HepG2 (cell line): ENCODE data around the gene FCHO1. TPM values are rescaled to one million over a fixed set of nuclear protein-coding genes. Genes with fewer than 3 reads are reported as not detected.
A peak's percentile ranks its signal among the peaks of the same experiment; 100 is the strongest.

ENCODE experiments used
- CAMTA2 ChIP-seq: sonication (generic); formaldehyde crosslinking; IDR thresholded peaks from 2 replicates; pipeline ENCODE4 v1.4.0; 2020; ENCODE audit warnings: mild to moderate bottlenecking, missing genetic modification reagents, borderline replicate concordance
- CREM ChIP-seq, 2 experiments: sonication (generic) in 1 of 2; formaldehyde crosslinking in 1 of 2; IDR thresholded peaks; 2 replicates each; pipeline versions ENCODE4 v1.4.0 to v1.6.1; 2016 to 2020; ENCODE audit warnings: antibody characterized with exemption in 1 of 2, mild to moderate bottlenecking in 1 of 2, missing genetic modification reagents in 1 of 2
- DNMT1 ChIP-seq: sonication (generic); formaldehyde crosslinking; IDR thresholded peaks from 2 replicates; pipeline ENCODE4 v1.5.1; 2020; ENCODE audit warnings: mild to moderate bottlenecking, missing genetic modification reagents
- GFI1 ChIP-seq: sonication (generic); formaldehyde crosslinking; IDR thresholded peaks from 2 replicates; pipeline ENCODE4 v1.5.0; 2020; ENCODE audit warnings: missing genetic modification reagents, mild to moderate bottlenecking, borderline replicate concordance
- HDAC6 ChIP-seq: fragments of 200-600 bp; sonication (generic); IDR thresholded peaks from 2 replicates; pipeline ENCODE4 v1.7.0; 2017; ENCODE audit warnings: mild to moderate bottlenecking, antibody characterized with exemption, low read length, low read depth
- HOXA7 ChIP-seq: sonication (generic); formaldehyde crosslinking; IDR thresholded peaks from 2 replicates; pipeline ENCODE4 v1.8.1; 2022; ENCODE audit warnings: mild to moderate bottlenecking, missing genetic modification reagents, moderate library complexity
- NONO ChIP-seq, 2 experiments: fragments of 450-650 bp in 1 of 2; sonication (generic) in 1 of 2; formaldehyde crosslinking in 1 of 2; IDR thresholded peaks in 1 of 2; conservative IDR thresholded peaks in 1 of 2; 2 replicates each; pipeline versions ENCODE4 v1.6.1 to v1.8.0; 2017 to 2022; ENCODE audit warnings: mild to moderate bottlenecking in 1 of 2, missing genetic modification reagents in 1 of 2, moderate library complexity in 1 of 2
- REL ChIP-seq: sonication (generic); formaldehyde crosslinking; conservative IDR thresholded peaks from 2 replicates; pipeline ENCODE4 v1.8.0; 2022; ENCODE audit warnings: mild to moderate bottlenecking, missing genetic modification reagents, moderate library complexity
- RFX5 ChIP-seq: IDR thresholded peaks from 2 replicates; pipeline ENCODE4 v1.6.1; 2011; ENCODE audit warnings: low read depth, low read length, improper control_type of control experiment
- SMYD3 ChIP-seq: sonication (generic); formaldehyde crosslinking; IDR thresholded peaks from 2 replicates; pipeline ENCODE4 v1.8.1; 2023; ENCODE audit warnings: mild to moderate bottlenecking, missing genetic modification reagents
- SP5 ChIP-seq: IDR thresholded peaks from 2 replicates; pipeline ENCODE4 v1.6.1; 2016; ENCODE audit warnings: low read depth, borderline replicate concordance
- ZNF567 ChIP-seq: sonication (generic); formaldehyde crosslinking; IDR thresholded peaks from 2 replicates; pipeline ENCODE4 v1.8.1; 2023; ENCODE audit warnings: mild to moderate bottlenecking, missing genetic modification reagents, borderline replicate concordance
- polyA plus RNA-seq, 8 experiments: library from polyadenylated mRNA; depleted of rRNA in 3 of 8; stranded (reverse) in 7 of 8; unstranded in 1 of 8; fragments of >200 nt; fragmentation: Illumina TruSeq in 4 of 8; extraction: Trizol in 4 of 8; gene quantifications; 2 replicates each; pipeline versions ENCODE4 v1.2.1 to v1.2.3, GENCODE V29; 2011 to 2016; ENCODE audit warnings: low read depth in 4 of 8, missing spikeins in 1 of 8, mixed read lengths in 1 of 8; ENCODE audit not compliant: insufficient read depth in 1 of 8
- total RNA-seq, 5 experiments: library from RNA; depleted of rRNA; stranded (reverse); fragments of >200 nt; fragmentation: Illumina TruSeq; extraction: Trizol; gene quantifications; 2 replicates each; pipeline ENCODE4 v1.2.3, GENCODE V29; 2016; ENCODE audit warnings: low read depth in 1 of 5
- TF ChIP-seq, protein P1 (sequence below): sonication (generic); formaldehyde crosslinking; IDR thresholded peaks from 2 replicates; pipeline ENCODE4 v1.4.0; 2020; ENCODE audit warnings: mild to moderate bottlenecking, missing genetic modification reagents
- TF ChIP-seq, protein P2 (sequence below): sonication (generic); formaldehyde crosslinking; IDR thresholded peaks from 2 replicates; pipeline ENCODE4 v1.8.0; 2022; ENCODE audit warnings: missing genetic modification reagents, mild to moderate bottlenecking, moderate library complexity, borderline replicate concordance
- TF ChIP-seq, protein P3 (sequence below): conservative IDR thresholded peaks from 2 replicates; pipeline ENCODE4 v1.6.1; 2018; ENCODE audit warnings: missing genetic modification reagents
- TF ChIP-seq, protein P4 (sequence below): sonication (generic); formaldehyde crosslinking; conservative IDR thresholded peaks from 2 replicates; pipeline ENCODE4 v1.8.1; 2023; ENCODE audit warnings: missing genetic modification reagents
- TF ChIP-seq, protein P5 (sequence below): sonication (generic); formaldehyde crosslinking; IDR thresholded peaks from 2 replicates; pipeline ENCODE4 v1.9.0; 2022; ENCODE audit warnings: missing genetic modification reagents, mild to moderate bottlenecking, borderline replicate concordance
- TF ChIP-seq, protein P6 (sequence below): IDR thresholded peaks from 2 replicates; pipeline ENCODE4 v1.6.1; 2016; ENCODE audit warnings: missing genetic modification reagents, missing compliant biosample characterization

The FCHO1 gene
- total and polyA plus RNA-seq, 2 of the 13 experiments (the other 11 are each of a cell fraction or from before 2014, with no cell fraction given): 1.3 to 3.1 TPM

DNA sequence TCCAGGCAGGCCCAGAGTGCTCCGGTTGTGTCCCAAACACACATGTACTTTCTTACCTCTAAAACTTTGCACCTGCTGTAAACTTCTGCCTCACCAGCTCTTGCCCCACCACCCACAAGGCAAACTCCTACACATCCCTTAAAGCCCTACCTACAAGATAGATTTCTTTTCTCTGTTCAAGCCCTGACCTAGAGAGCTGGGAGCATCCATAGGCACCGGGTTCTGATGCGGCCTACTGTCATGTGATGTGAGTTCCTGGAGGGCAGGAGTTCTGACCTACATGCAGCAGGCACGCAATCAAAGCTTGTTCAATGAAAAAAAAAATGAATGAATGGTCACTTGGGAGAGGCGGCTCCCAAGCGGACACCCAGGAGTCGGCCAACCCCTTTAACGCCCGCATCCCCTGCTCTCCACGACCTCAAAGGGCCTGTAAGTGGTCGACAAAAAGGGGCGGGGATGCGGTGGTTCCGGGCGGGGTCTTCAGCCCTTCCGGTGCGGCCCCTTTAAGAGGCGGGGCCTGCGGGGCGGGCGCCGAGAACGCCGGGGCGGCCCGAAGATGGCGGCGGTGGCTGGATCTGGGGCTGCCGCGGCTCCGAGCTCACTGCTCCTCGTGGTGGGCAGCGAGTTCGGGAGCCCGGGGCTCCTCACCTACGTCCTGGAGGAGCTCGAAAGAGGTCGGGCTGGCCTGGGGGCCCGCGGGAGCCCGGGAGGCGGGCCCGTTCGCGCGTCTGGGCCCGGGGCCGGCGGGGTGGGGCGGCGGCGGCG, 32.1 kb upstream of the FCHO1 start, which contains the start of gene MAP1S (continued):
- TF ChIP-seq, protein P1, sequence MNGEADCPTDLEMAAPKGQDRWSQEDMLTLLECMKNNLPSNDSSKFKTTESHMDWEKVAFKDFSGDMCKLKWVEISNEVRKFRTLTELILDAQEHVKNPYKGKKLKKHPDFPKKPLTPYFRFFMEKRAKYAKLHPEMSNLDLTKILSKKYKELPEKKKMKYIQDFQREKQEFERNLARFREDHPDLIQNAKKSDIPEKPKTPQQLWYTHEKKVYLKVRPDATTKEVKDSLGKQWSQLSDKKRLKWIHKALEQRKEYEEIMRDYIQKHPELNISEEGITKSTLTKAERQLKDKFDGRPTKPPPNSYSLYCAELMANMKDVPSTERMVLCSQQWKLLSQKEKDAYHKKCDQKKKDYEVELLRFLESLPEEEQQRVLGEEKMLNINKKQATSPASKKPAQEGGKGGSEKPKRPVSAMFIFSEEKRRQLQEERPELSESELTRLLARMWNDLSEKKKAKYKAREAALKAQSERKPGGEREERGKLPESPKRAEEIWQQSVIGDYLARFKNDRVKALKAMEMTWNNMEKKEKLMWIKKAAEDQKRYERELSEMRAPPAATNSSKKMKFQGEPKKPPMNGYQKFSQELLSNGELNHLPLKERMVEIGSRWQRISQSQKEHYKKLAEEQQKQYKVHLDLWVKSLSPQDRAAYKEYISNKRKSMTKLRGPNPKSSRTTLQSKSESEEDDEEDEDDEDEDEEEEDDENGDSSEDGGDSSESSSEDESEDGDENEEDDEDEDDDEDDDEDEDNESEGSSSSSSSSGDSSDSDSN (CRISPR knock-in tag): no peak
- TF ChIP-seq DNMT1 (CRISPR knock-in tag) (no peak), REL (CRISPR knock-in tag) (0 out of 2 replicates have a peak, but pooled peaks have one; percentile 52), CREM (IDR thresholded peaks at IDR 0.05) (no peak), CREM (CRISPR knock-in tag; IDR thresholded peaks at IDR 0.05) (no peak), SP5 (peak; percentile 67), RFX5 (no peak), HOXA7 (CRISPR knock-in tag) (no peak), NONO (IDR thresholded peaks at IDR 0.05) (no peak), NONO (CRISPR knock-in tag; conservative IDR thresholded peaks at IDR 0.05) (peak; percentile 53; the same call in 1 of the 2 replicates), HDAC6 (no peak), GFI1 (CRISPR knock-in tag) (peak; percentile 61; the same call in 1 of the 2 replicates), SMYD3 (no peak), ZNF567 (no peak), CAMTA2 (CRISPR knock-in tag) (no peak)
- TF ChIP-seq, protein P2, sequence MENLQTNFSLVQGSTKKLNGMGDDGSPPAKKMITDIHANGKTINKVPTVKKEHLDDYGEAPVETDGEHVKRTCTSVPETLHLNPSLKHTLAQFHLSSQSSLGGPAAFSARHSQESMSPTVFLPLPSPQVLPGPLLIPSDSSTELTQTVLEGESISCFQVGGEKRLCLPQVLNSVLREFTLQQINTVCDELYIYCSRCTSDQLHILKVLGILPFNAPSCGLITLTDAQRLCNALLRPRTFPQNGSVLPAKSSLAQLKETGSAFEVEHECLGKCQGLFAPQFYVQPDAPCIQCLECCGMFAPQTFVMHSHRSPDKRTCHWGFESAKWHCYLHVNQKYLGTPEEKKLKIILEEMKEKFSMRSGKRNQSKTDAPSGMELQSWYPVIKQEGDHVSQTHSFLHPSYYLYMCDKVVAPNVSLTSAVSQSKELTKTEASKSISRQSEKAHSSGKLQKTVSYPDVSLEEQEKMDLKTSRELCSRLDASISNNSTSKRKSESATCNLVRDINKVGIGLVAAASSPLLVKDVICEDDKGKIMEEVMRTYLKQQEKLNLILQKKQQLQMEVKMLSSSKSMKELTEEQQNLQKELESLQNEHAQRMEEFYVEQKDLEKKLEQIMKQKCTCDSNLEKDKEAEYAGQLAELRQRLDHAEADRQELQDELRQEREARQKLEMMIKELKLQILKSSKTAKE (CRISPR knock-in tag): no peak
- TF ChIP-seq, protein P3, sequence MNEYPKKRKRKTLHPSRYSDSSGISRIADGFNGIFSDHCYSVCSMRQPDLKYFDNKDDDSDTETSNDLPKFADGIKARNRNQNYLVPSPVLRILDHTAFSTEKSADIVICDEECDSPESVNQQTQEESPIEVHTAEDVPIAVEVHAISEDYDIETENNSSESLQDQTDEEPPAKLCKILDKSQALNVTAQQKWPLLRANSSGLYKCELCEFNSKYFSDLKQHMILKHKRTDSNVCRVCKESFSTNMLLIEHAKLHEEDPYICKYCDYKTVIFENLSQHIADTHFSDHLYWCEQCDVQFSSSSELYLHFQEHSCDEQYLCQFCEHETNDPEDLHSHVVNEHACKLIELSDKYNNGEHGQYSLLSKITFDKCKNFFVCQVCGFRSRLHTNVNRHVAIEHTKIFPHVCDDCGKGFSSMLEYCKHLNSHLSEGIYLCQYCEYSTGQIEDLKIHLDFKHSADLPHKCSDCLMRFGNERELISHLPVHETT: no peak
- TF ChIP-seq, protein P4, sequence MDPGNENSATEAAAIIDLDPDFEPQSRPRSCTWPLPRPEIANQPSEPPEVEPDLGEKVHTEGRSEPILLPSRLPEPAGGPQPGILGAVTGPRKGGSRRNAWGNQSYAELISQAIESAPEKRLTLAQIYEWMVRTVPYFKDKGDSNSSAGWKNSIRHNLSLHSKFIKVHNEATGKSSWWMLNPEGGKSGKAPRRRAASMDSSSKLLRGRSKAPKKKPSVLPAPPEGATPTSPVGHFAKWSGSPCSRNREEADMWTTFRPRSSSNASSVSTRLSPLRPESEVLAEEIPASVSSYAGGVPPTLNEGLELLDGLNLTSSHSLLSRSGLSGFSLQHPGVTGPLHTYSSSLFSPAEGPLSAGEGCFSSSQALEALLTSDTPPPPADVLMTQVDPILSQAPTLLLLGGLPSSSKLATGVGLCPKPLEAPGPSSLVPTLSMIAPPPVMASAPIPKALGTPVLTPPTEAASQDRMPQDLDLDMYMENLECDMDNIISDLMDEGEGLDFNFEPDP (CRISPR knock-in tag): no peak
- TF ChIP-seq, protein P5, sequence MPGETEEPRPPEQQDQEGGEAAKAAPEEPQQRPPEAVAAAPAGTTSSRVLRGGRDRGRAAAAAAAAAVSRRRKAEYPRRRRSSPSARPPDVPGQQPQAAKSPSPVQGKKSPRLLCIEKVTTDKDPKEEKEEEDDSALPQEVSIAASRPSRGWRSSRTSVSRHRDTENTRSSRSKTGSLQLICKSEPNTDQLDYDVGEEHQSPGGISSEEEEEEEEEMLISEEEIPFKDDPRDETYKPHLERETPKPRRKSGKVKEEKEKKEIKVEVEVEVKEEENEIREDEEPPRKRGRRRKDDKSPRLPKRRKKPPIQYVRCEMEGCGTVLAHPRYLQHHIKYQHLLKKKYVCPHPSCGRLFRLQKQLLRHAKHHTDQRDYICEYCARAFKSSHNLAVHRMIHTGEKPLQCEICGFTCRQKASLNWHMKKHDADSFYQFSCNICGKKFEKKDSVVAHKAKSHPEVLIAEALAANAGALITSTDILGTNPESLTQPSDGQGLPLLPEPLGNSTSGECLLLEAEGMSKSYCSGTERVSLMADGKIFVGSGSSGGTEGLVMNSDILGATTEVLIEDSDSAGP (CRISPR knock-in tag): peak; percentile 99
- TF ChIP-seq, protein P6, sequence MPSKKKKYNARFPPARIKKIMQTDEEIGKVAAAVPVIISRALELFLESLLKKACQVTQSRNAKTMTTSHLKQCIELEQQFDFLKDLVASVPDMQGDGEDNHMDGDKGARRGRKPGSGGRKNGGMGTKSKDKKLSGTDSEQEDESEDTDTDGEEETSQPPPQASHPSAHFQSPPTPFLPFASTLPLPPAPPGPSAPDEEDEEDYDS: peak; percentile 84
